Measurements from ENCODE around the gene WDR18.

Gene WDR18

DNA sequence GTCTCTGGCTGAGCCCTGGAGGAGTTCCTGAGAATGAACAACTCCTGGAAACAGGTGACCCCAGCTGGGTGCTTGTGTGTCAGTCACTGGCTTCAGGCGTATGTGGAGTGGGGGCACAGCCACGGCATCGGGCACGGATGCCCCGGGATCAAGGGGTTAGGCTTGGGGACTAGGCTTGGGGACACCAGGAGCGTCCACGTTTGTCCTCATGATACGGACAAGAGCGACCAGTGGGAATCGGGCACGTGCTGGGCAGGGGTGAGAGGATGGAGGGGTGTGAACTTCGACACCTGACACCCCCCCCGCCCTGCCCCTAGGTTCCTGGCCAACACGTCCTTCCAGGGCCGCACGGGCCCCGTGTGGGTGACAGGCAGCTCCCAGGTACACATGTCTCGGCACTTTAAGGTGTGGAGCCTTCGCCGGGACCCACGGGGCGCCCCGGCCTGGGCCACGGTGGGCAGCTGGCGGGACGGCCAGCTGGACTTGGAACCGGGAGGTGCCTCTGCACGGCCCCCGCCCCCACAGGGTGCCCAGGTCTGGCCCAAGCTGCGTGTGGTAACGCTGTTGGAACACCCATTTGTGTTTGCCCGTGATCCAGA is 20.2 kb downstream of the WDR18 start:
- 87% methylated on average over 32 of the region's 32 CpGs for WGBS
- H3K4me1 ChIP-seq (ENCODE audit: insufficient read depth, low read length): no peaks in the 10 kb centered on the region
- peaks cover 19% of the 10 kb centered on the region for H3K27me3 ChIP-seq (ENCODE audit: insufficient read depth, low read length)
- no peak overlapping the region for H3K4me3 ChIP-seq (ENCODE audit: low read length)
- no peaks in the 10 kb centered on the region for H3K36me3 ChIP-seq (ENCODE audit: insufficient read depth, low read length)
- H3K9ac ChIP-seq (ENCODE audit: low read depth, low read length): no peak overlapping the region
- H3K9me3 ChIP-seq (ENCODE audit: insufficient read depth, low read depth, low read length): no peaks in the 10 kb centered on the region
- no peak overlapping the region for H3K27ac ChIP-seq (ENCODE audit: low read depth, low read length)

DNA sequence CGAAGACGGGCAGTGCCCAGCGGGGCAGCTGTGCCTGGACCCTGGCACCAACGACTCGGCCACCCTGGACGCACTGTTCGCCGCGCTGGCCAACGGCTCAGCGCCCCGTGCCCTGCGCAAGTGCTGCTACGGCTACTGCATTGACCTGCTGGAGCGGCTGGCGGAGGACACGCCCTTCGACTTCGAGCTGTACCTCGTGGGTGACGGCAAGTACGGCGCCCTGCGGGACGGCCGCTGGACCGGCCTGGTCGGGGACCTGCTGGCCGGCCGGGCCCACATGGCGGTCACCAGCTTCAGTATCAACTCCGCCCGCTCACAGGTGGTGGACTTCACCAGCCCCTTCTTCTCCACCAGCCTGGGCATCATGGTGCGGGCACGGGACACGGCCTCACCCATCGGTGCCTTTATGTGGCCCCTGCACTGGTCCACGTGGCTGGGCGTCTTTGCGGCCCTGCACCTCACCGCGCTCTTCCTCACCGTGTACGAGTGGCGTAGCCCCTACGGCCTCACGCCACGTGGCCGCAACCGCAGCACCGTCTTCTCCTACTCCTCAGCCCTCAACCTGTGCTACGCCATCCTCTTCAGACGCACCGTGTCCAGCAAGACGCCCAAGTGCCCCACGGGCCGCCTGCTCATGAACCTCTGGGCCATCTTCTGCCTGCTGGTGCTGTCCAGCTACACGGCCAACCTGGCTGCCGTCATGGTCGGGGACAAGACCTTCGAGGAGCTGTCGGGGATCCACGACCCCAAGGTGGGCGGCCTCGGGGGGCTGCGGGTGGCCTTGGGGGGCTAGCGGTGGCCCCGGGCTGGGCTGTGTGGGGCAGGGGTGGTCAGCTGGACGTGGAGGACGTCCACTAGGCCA is 20.9 kb downstream of the WDR18 start:
- Histone ChIP-seq H3K27ac (ENCODE audit: low read depth, low read length) (no peak overlapping the region), H3K4me1 (ENCODE audit: insufficient read depth, low read length) (no peaks in the 10 kb centered on the region), H3K36me3 (ENCODE audit: insufficient read depth, low read length) (peaks cover 2% of the 10 kb centered on the region; the same call in 1 of the 2 replicates), H3K9ac (ENCODE audit: low read depth, low read length) (no peak overlapping the region), H3K9me3 (ENCODE audit: insufficient read depth, low read depth, low read length) (no peaks in the 10 kb centered on the region), H3K4me3 (ENCODE audit: low read length) (no peak overlapping the region), H3K27me3 (ENCODE audit: insufficient read depth, low read length) (peaks cover 15% of the 10 kb centered on the region)
- WGBS: 93% methylated on average over 66 of the region's 70 CpGs

DNA sequence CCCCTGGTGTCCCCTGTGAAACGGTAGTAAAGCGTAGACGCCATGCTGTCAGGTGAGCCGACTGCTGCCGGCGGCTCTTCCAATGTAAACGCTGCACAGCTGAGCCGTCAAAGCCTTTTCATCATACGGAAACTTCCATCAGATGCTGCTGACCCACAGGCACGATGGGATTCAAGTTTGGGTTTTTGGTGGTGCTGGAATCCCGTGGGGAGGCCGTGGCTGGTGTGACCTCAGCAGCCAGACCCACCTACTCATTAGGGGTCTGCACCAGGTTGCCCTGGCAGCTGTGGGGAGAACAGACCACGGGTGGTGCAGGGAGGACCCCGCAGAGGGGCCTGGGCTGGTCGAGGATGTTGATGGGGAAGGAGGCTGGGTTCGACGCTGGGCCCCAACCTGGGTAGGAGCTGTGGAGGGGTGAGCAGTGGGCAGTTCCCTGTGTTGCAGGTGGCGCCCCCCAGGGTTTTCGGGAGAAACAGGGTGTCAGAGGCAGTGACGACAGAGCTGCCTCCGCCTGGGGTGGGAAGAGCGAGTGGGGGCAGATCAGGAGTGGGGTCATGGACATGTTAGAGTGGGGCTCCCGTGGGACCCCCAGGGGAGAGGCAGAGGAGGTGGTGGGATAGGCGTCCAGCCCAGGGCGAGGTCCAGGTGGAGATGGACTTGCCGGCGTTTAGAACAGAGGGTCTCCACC is 22.7 kb downstream of the WDR18 start:
- H3K27ac ChIP-seq (ENCODE audit: low read depth, low read length): no peak overlapping the region
- H3K9ac ChIP-seq (ENCODE audit: low read depth, low read length): no peak overlapping the region
- H3K36me3 ChIP-seq (ENCODE audit: insufficient read depth, low read length): peaks cover 14% of the 10 kb centered on the region; the same call in 1 of the 2 replicates
- no peak overlapping the region for H3K4me3 ChIP-seq (ENCODE audit: low read length)
- no peaks in the 10 kb centered on the region for H3K27me3 ChIP-seq (ENCODE audit: insufficient read depth, low read length)
- WGBS: 91% methylated on average over 27 of the region's 27 CpGs
- H3K4me1 ChIP-seq (ENCODE audit: insufficient read depth, low read length): no peaks in the 10 kb centered on the region
- H3K9me3 ChIP-seq (ENCODE audit: insufficient read depth, low read depth, low read length): no peaks in the 10 kb centered on the region

DNA sequence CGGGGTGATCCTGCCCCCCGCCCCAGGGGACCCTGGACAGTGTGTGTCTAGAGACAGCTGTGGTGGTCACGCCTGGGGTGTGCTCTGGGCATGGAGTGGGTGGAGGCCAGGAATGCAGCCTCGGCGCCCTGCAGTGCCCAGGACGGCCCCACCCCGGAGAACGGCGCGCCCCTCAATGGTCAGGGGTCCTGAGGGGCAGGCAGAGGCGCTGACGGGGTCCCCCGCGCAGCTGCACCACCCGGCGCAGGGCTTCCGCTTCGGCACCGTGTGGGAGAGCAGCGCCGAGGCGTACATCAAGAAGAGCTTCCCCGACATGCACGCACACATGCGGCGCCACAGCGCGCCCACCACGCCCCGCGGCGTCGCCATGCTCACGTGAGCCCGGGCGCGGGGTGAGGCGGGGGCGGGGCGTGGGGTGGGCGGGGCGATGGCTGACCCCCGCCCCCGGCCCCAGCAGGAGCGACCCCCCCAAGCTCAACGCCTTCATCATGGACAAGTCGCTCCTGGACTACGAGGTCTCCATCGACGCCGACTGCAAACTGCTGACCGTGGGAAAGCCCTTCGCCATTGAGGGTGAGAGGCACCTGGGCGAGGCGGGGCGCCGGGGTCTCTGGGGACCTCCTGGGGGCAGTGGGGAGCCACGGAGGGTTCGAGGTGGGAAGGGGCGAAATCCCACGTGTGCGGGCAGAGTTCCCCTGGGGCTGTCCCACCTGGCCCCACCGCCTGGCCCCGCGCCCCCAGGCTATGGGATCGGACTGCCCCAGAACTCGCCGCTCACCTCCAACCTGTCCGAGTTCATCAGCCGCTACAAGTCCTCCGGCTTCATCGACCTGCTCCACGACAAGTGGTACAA is 23.5 kb downstream of the WDR18 start:
- Histone ChIP-seq H3K9me3 (ENCODE audit: insufficient read depth, low read depth, low read length) (no peaks in the 10 kb centered on the region), H3K36me3 (ENCODE audit: insufficient read depth, low read length) (peaks cover 20% of the 10 kb centered on the region; the same call in 1 of the 2 replicates), H3K4me1 (ENCODE audit: insufficient read depth, low read length) (no peaks in the 10 kb centered on the region), H3K27ac (ENCODE audit: low read depth, low read length) (no peak overlapping the region), H3K9ac (ENCODE audit: low read depth, low read length) (no peak overlapping the region), H3K27me3 (ENCODE audit: insufficient read depth, low read length) (no peaks in the 10 kb centered on the region), H3K4me3 (ENCODE audit: low read length) (no peak overlapping the region)
- 95% methylated on average over 73 of the region's 73 CpGs for WGBS

DNA sequence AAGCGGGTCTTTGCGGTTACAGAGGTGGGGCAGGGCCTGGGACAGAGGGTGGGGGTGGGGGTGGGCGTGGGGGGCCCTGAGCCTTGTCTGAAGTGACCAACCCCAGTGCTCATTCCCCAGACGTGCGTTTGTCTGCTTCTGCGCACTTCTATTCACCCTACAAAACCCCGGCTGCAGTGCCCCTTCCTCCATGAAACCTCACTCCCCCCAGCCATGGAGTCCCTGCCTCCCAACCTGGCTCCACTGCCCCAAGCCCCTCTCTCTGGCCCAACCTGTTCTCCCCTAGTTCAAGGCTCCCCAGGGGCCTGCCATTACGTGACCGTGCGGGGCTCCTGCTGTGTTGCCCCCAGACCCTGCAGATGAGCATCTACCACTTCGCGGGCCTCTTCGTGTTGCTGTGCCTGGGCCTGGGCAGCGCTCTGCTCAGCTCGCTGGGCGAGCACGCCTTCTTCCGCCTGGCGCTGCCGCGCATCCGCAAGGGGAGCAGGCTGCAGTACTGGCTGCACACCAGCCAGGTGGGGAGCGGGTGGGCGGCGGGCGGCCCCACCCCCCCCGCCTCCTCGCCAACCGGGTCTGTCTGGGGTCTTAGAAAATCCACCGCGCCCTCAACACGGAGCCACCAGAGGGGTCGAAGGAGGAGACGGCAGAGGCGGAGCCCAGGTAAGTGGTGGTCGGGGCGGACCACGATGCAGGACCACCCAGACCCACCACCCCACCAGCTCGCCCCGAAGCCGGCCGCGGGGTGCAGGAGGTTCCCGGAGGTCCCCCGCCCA is 24.3 kb downstream of the WDR18 start:
- H3K9me3 ChIP-seq (ENCODE audit: insufficient read depth, low read depth, low read length): no peaks in the 10 kb centered on the region
- no peak overlapping the region for H3K4me3 ChIP-seq (ENCODE audit: low read length)
- no peaks in the 10 kb centered on the region for H3K4me1 ChIP-seq (ENCODE audit: insufficient read depth, low read length)
- 94% methylated on average over 44 of the region's 45 CpGs for WGBS
- H3K27ac ChIP-seq (ENCODE audit: low read depth, low read length): no peak overlapping the region
- no peaks in the 10 kb centered on the region for H3K27me3 ChIP-seq (ENCODE audit: insufficient read depth, low read length)
- peaks cover 26% of the 10 kb centered on the region for H3K36me3 ChIP-seq (ENCODE audit: insufficient read depth, low read length)
- H3K9ac ChIP-seq (ENCODE audit: low read depth, low read length): no peak overlapping the region

DNA sequence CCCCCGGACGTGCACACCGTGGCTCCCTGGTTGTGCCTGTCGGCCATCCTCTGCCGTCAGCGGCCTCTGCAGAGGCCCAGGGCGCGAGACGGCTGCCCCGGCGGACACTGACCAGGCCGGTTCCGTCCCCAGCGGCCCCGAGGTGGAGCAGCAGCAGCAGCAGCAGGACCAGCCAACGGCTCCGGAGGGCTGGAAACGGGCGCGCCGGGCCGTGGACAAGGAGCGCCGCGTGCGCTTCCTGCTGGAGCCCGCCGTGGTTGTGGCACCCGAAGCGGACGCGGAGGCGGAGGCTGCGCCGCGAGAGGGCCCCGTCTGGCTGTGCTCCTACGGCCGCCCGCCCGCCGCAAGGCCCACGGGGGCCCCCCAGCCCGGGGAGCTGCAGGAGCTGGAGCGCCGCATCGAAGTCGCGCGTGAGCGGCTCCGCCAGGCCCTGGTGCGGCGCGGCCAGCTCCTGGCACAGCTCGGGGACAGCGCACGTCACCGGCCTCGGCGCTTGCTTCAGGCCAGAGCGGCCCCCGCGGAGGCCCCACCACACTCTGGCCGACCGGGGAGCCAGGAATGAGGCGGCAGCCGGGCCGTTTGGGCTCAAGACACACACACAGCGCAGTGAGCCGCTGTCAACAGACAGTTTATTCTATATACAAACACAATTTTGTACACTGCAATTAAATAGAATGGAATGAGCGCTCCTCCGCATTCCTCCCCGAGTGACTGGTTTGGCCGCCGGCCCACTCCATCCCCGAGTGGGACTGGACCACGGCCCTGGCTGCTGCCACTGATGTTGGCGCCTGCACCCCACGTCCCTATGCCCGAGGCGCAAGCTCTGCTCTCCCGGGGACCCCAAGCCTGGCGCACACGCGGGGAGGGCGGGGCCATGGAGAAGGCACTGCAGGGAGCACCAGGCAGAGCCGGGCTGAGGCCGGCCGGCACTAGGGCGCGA is 25.2 kb downstream of the WDR18 start:
- Histone ChIP-seq H3K9ac (ENCODE audit: low read depth, low read length) (no peak overlapping the region), H3K4me1 (ENCODE audit: insufficient read depth, low read length) (no peaks in the 10 kb centered on the region), H3K27me3 (ENCODE audit: insufficient read depth, low read length) (no peaks in the 10 kb centered on the region), H3K36me3 (ENCODE audit: insufficient read depth, low read length) (peaks cover 33% of the 10 kb centered on the region), H3K9me3 (ENCODE audit: insufficient read depth, low read depth, low read length) (no peaks in the 10 kb centered on the region), H3K27ac (ENCODE audit: low read depth, low read length) (no peak overlapping the region), H3K4me3 (ENCODE audit: low read length) (no peak overlapping the region)
- WGBS: 95% methylated on average over 92 of the region's 92 CpGs

DNA sequence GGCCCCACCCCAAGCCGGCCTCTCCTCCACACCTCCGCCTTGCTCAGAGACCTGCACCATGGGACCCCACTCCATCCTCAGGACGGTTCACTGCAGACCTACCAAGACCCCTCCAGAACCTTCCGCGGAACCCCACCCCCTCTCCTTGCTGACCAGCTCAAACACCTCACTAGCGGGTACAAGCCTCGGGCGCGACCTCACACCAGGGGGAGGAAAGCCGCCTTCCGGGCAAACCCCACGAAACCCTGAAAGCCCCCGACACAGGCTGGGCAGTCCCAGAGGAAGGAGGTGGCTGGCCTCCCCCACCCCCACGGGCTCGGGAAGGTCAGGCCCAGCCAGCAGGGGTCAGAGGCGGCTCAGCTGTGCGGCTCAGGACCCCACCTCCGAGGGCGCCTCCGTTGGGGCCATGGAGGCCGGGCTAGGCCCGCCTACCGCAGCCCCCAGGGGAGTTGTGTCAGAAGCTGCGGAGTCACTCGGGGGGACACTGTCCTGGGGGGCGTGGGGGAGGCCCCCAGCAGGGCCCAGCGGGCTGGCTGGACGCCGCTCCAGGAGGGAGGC is 25.9 kb downstream of the WDR18 start:
- H3K9ac ChIP-seq (ENCODE audit: low read depth, low read length): no peak overlapping the region
- no peak overlapping the region for H3K27ac ChIP-seq (ENCODE audit: low read depth, low read length)
- no peak overlapping the region for H3K4me3 ChIP-seq (ENCODE audit: low read length)
- WGBS: 90% methylated on average over 29 of the region's 29 CpGs
- peaks cover 38% of the 10 kb centered on the region for H3K36me3 ChIP-seq (ENCODE audit: insufficient read depth, low read length)
- H3K9me3 ChIP-seq (ENCODE audit: insufficient read depth, low read depth, low read length): no peaks in the 10 kb centered on the region
- no peaks in the 10 kb centered on the region for H3K27me3 ChIP-seq (ENCODE audit: insufficient read depth, low read length)
- H3K4me1 ChIP-seq (ENCODE audit: insufficient read depth, low read length): no peaks in the 10 kb centered on the region

DNA sequence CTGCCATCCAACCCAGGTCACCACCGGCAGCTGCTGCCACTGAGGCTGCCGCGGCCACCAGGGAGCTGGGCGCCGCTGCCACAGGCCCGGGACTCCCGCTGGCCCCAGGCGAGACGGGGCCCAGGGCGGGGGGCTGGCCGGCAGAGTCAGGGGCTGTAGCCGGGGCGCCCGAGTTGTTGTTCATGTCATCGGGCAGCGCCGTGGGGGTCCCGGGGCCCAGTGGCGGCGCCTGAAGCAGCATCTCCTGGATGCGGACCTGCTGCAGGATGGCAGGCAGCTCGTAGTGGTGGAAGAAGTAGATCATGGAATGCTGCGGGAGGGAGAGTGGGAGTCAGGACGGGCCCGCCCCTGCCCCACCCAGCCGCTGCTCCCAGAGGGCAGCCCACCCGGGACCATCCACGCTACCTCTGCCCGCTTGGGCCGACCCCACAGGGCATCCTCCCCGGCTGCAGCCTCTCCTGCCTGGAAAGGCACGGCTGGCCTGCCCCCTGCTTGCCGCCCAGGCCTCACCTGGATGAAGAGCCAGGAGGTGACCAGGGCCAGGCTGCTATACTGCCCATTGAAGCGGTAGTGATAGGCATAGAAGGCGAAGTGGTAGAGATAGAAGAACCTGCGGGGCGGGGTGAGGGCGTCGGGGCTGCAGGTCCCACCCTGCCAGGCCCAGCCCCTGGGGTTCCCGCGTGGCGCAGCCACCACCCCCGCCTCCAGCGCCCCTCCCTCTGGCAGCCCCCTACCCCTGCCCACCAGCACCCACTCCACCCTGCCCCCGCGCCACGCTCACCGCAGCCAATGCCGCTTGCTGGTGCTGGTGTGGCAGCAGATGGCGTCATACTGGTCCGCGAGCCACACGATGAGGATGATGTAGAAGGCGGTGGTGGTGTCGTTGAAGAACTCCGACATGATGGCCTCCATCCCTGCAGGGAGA is 26.7 kb downstream of the WDR18 start:
- no peak overlapping the region for H3K27ac ChIP-seq (ENCODE audit: low read depth, low read length)
- no peak overlapping the region for H3K4me3 ChIP-seq (ENCODE audit: low read length)
- no peaks in the 10 kb centered on the region for H3K27me3 ChIP-seq (ENCODE audit: insufficient read depth, low read length)
- H3K9me3 ChIP-seq (ENCODE audit: insufficient read depth, low read depth, low read length): no peaks in the 10 kb centered on the region
- H3K9ac ChIP-seq (ENCODE audit: low read depth, low read length): no peak overlapping the region
- WGBS: 95% methylated on average over 56 of the region's 56 CpGs
- H3K36me3 ChIP-seq (ENCODE audit: insufficient read depth, low read length): peaks cover 38% of the 10 kb centered on the region
- H3K4me1 ChIP-seq (ENCODE audit: insufficient read depth, low read length): 0 out of 2 replicates have a peak, but pooled peaks cover 3% of the 10 kb centered on the region

Measured in HUES64 (cell line).